ENCODE results near the gene SOS1. TPM values are rescaled to one million over a fixed set of nuclear protein-coding genes. Genes with fewer than 3 reads are reported as not detected.
"Not testable (repeated sequence)": the region's sequence is repeated elsewhere in the genome, so short reads cannot be mapped to it uniquely, and the experiment has no call there.

SOS1 gene
- total RNA-seq, 2 donors from 2014 or later = 26.3 to 43.9 TPM

DNA sequence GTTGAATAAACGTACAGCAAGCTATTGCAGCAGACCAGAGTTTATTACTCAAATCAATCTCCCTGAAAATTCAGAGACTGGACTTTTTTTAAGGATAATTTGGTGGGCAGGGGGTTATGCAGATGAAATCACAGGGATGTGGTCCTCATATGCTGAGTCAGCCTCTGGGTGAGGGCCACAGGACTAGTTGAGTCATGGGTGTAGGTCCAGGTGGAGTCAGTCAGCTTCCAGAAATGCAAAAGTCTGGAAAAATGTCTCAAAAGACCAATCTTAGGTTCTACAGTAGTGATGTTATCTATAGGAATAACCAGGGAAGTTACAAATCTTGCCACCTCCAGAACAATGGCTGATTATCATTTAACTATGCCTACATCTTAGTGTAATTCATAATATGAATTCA lies 180.1 kb downstream of the SOS1 start:
- H3K4me1 ChIP-seq = no peaks in the 10 kb centered on the region
- TF ChIP-seq, protein P1, sequence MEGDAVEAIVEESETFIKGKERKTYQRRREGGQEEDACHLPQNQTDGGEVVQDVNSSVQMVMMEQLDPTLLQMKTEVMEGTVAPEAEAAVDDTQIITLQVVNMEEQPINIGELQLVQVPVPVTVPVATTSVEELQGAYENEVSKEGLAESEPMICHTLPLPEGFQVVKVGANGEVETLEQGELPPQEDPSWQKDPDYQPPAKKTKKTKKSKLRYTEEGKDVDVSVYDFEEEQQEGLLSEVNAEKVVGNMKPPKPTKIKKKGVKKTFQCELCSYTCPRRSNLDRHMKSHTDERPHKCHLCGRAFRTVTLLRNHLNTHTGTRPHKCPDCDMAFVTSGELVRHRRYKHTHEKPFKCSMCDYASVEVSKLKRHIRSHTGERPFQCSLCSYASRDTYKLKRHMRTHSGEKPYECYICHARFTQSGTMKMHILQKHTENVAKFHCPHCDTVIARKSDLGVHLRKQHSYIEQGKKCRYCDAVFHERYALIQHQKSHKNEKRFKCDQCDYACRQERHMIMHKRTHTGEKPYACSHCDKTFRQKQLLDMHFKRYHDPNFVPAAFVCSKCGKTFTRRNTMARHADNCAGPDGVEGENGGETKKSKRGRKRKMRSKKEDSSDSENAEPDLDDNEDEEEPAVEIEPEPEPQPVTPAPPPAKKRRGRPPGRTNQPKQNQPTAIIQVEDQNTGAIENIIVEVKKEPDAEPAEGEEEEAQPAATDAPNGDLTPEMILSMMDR (IDR thresholded peaks at IDR 0.05) = no peak

DNA sequence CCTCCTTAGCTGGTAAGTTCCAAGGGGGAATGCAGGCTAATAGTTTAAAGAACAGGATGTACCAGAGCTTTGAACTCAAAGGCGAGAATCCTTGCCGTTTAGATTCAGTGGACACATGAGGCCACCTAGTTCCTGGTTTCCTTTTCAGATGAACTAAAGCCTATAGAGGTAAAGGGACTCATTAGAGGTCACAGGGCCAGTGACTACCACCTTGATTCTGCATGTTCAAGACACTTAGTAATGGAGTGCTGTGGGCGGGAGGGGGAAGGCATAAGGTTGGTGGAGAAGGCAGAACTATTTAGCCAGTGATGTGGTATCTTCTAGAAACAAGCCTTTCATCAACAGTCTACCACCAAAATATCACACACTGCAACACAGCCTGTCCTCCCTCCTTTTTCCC lies 183.3 kb downstream of the SOS1 start:
- intact Hi-C loops (cut with DNase I) = no loop called here
- H3K9me3 ChIP-seq = no peaks in the 10 kb centered on the region
- no peak for DNase-seq
- H3K27me3 ChIP-seq = no peaks in the 10 kb centered on the region
- no peak overlapping the region for H3K4me3 ChIP-seq
- H3K36me3 ChIP-seq = no peaks in the 10 kb centered on the region
- TF ChIP-seq, protein P1 (IDR thresholded peaks at IDR 0.05) = no peak
- no peaks in the 10 kb centered on the region for H3K4me1 ChIP-seq
- no peak overlapping the region for H3K9ac ChIP-seq (ENCODE audit: low read depth in 2 of 2, low read length in 2 of 2)
- H3K27ac ChIP-seq = no peak overlapping the region

More for the DNA sequence above, 180.1 kb downstream of the SOS1 start:
- intact Hi-C loops (cut with DNase I) = loop anchor here (10.0 kb wide), 1 partner anchor 94 kb away; no protein-coding TSS in a partner anchor
- no peak overlapping the region for H3K27ac ChIP-seq
- H3K27me3 ChIP-seq = no peaks in the 10 kb centered on the region
- H3K4me3 ChIP-seq = no peak overlapping the region
- H3K9me3 ChIP-seq = no peaks in the 10 kb centered on the region
- H3K9ac ChIP-seq (ENCODE audit: low read depth in 2 of 2, low read length in 2 of 2) = no peak overlapping the region
- H3K36me3 ChIP-seq = no peaks in the 10 kb centered on the region
- DNase-seq = no peak

DNA sequence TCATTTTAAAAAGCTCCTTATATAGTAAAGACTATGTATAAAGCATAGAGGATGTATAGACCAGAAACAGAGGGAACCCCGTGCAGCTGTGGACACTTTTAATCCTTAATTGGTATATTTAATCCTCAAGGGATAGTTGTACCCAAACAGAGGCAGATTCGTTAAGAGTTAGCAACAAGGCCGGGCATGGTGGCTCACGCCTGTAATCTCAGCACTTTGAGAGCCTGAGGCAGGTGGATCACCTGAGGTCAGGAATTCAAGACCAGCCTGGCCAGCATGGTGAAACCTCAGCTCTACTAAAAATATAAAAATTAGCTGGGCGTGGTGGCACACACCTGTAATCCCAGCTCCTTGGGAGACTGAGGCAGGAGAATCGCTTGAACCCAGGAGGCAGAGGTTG lies 184.3 kb downstream of the SOS1 start:
- H3K4me1 ChIP-seq; H3K36me3 ChIP-seq; H3K9ac ChIP-seq (ENCODE audit: low read depth in 2 of 2, low read length in 2 of 2); H3K9me3 ChIP-seq; H3K27me3 ChIP-seq; intact Hi-C loops (cut with DNase I); H3K27ac ChIP-seq; DNase-seq; H3K4me3 ChIP-seq: not testable (repeated sequence)

DNA sequence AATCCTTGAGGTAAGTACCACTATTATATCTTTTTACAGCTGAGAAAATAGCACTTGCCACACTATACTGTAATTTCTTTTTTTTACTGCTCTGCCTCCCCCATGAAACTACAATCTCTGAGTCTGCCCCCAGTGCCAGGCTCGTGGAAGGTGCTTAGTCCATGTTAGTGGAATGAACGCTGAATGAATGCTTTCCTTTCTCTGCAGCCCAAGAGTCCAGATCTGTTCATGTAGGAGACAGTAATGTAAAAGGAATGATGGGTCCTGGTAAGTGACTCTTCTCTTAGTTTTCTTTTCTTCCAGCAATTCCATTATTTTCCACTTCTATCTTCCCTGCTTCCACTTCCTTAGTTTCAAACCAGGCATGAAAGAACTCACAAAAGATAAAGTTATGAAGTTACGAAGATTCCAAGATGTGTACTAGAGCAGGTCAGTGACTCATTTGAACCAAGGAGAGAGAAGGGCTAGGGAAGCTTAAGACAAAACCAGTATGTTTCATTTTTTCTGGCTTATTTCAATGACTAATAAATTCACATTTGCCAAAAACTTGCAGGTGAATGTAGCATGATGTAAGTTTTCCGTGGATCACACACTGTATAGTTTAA lies 185.2 kb downstream of the SOS1 start:
- H3K36me3 ChIP-seq = no peaks in the 10 kb centered on the region
- TF ChIP-seq, protein P1 (IDR thresholded peaks at IDR 0.05) = no peak
- H3K9me3 ChIP-seq = no peaks in the 10 kb centered on the region
- intact Hi-C loops (cut with DNase I) = no loop called here
- no peak overlapping the region for H3K4me3 ChIP-seq
- H3K27me3 ChIP-seq = no peaks in the 10 kb centered on the region
- no peak for DNase-seq
- no peak overlapping the region for H3K27ac ChIP-seq
- no peak overlapping the region for H3K9ac ChIP-seq (ENCODE audit: low read depth in 2 of 2, low read length in 2 of 2)
- H3K4me1 ChIP-seq = no peaks in the 10 kb centered on the region

DNA sequence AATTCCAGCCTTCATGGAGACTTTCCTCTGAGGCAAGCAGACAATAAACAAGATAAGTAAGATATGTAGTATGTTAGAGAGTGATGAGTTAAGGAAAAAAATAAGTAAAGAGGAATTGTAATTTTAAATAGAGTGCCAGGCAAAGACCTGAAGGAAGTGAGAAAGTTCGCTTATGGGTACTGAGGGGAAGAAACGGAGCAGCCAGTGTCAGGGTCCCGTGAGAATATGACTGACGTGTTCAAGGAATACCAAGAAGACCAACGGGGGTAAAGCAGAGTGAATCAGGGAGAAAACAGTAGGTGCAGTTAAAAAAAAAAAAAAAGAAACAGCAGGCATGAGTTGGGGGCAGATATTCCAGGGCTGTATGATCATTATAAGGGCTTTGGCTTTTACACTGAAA lies 186.1 kb downstream of the SOS1 start:
- intact Hi-C loops (cut with DNase I) = no loop called here

DNA sequence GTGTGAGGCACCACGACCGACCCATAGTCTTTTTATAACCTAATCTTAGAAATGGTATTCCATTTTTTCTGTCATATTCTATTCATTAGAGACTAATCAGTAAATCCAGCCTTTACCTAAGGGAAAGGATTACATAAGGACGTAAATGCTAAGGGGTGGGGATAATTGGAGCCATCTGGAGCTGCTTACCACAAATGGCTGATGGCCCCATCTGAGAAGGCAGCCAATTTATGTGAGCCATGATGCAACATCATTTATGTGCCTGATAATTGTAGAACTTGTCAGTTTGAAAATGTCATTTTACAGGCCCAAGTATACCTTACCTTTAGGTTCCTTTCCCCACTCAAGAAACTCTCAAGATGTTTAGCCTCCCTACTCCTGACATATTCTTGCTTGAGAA lies 187.2 kb downstream of the SOS1 start:
- Histone ChIP-seq H3K36me3 (no peaks in the 10 kb centered on the region), H3K4me1 (no peaks in the 10 kb centered on the region), H3K9me3 (no peaks in the 10 kb centered on the region), H3K27ac (no peak overlapping the region), H3K9ac (ENCODE audit: low read depth in 2 of 2, low read length in 2 of 2) (no peak overlapping the region), H3K27me3 (no peaks in the 10 kb centered on the region), H3K4me3 (no peak overlapping the region)
- no peak for DNase-seq
- TF ChIP-seq, protein P1 (IDR thresholded peaks at IDR 0.05) = no peak
- intact Hi-C loops (cut with DNase I) = no loop called here

More for the DNA sequence above, 186.1 kb downstream of the SOS1 start:
- Histone ChIP-seq H3K9ac (ENCODE audit: low read depth in 2 of 2, low read length in 2 of 2) (no peak overlapping the region), H3K36me3 (no peaks in the 10 kb centered on the region), H3K4me1 (no peaks in the 10 kb centered on the region), H3K9me3 (no peaks in the 10 kb centered on the region), H3K27ac (no peak overlapping the region), H3K27me3 (no peaks in the 10 kb centered on the region), H3K4me3 (no peak overlapping the region)
- no peak for DNase-seq
- TF ChIP-seq, protein P1 (IDR thresholded peaks at IDR 0.05) = no peak

All from colonic mucosa (tissue), 4 donors.